HepG2 (cell line): Measurements from ENCODE around the gene SRSF3. TPM values are rescaled to one million over a fixed set of nuclear protein-coding genes. Genes with fewer than 3 reads are reported as not detected.

Source experiments
- ARNTL ChIP-seq: sonication (generic); formaldehyde crosslinking; IDR thresholded peaks from 2 replicates; pipeline ENCODE4 v1.4.0; 2020; ENCODE audit warnings: mild to moderate bottlenecking, missing genetic modification reagents
- DMAP1 ChIP-seq: IDR thresholded peaks from 2 replicates; pipeline ENCODE4 v1.6.1; 2016
- ELF1 ChIP-seq: sonication (generic); formaldehyde crosslinking; IDR thresholded peaks from 2 replicates; pipeline ENCODE4 v1.4.0; 2020; ENCODE audit warnings: missing genetic modification reagents
- KLF6 ChIP-seq: IDR thresholded peaks from 2 replicates; pipeline ENCODE4 v1.8.0; 2016; ENCODE audit warnings: missing biosample characterization, missing genetic modification reagents
- TARDBP ChIP-seq: sonication (generic); formaldehyde crosslinking; IDR thresholded peaks from 2 replicates; pipeline ENCODE4 v1.8.0; 2022; ENCODE audit warnings: mild to moderate bottlenecking, missing genetic modification reagents
- ZFP82 ChIP-seq: sonication (generic); formaldehyde crosslinking; IDR thresholded peaks from 2 replicates; pipeline ENCODE4 v1.5.1; 2020; ENCODE audit warnings: mild to moderate bottlenecking, missing genetic modification reagents, borderline replicate concordance
- ZMAT3 ChIP-seq: sonication (generic); formaldehyde crosslinking; conservative IDR thresholded peaks from 2 replicates; pipeline ENCODE4 v1.7.0; 2021; ENCODE audit warnings: missing genetic modification reagents
- ZMYM4 ChIP-seq: sonication (generic); formaldehyde crosslinking; IDR thresholded peaks from 2 replicates; pipeline ENCODE4 v1.8.1; 2023; ENCODE audit warnings: mild to moderate bottlenecking, missing genetic modification reagents
- ZNF180 ChIP-seq: sonication (generic); formaldehyde crosslinking; IDR thresholded peaks from 2 replicates; pipeline ENCODE4 v1.4.0; 2020; ENCODE audit warnings: low read depth, missing genetic modification reagents, borderline replicate concordance
- ZSCAN29 ChIP-seq: sonication (generic); formaldehyde crosslinking; conservative IDR thresholded peaks from 2 replicates; pipeline ENCODE4 v1.4.0; 2020; ENCODE audit warnings: mild to moderate bottlenecking, missing genetic modification reagents
- polyA plus RNA-seq, 8 experiments: library from polyadenylated mRNA; depleted of rRNA in 3 of 8; stranded (reverse) in 7 of 8; unstranded in 1 of 8; fragments of >200 nt; fragmentation: Illumina TruSeq in 4 of 8; extraction: Trizol in 4 of 8; gene quantifications; 2 replicates each; pipeline versions ENCODE4 v1.2.1 to v1.2.3, GENCODE V29; 2011 to 2016; ENCODE audit warnings: low read depth in 4 of 8, missing spikeins in 1 of 8, mixed read lengths in 1 of 8; ENCODE audit not compliant: insufficient read depth in 1 of 8
- total RNA-seq, 5 experiments: library from RNA; depleted of rRNA; stranded (reverse); fragments of >200 nt; fragmentation: Illumina TruSeq; extraction: Trizol; gene quantifications; 2 replicates each; pipeline ENCODE4 v1.2.3, GENCODE V29; 2016; ENCODE audit warnings: low read depth in 1 of 5
- TF ChIP-seq, protein P1 (sequence below): sonication (generic); formaldehyde crosslinking; IDR thresholded peaks from 2 replicates; pipeline ENCODE4 v1.9.0; 2021; ENCODE audit warnings: mild to moderate bottlenecking, missing genetic modification reagents
- TF ChIP-seq, protein P2 (sequence below): sonication (generic); formaldehyde crosslinking; IDR thresholded peaks from 2 replicates; pipeline ENCODE4 v1.4.0; 2020; ENCODE audit warnings: missing genetic modification reagents, borderline replicate concordance
- TF ChIP-seq, protein P3 (sequence below): sonication (generic); formaldehyde crosslinking; IDR thresholded peaks from 2 replicates; pipeline ENCODE4 v1.5.0; 2020; ENCODE audit warnings: mild to moderate bottlenecking, missing genetic modification reagents, borderline replicate concordance
- TF ChIP-seq, protein P4 (sequence below): sonication (generic); formaldehyde crosslinking; IDR thresholded peaks from 2 replicates; pipeline ENCODE4 v1.4.0; 2020; ENCODE audit warnings: missing genetic modification reagents

Gene SRSF3
- total and polyA plus RNA-seq, 2 of the 13 experiments (the other 11 are each of a cell fraction or from before 2014, with no cell fraction given) = 206 to 684 TPM

DNA sequence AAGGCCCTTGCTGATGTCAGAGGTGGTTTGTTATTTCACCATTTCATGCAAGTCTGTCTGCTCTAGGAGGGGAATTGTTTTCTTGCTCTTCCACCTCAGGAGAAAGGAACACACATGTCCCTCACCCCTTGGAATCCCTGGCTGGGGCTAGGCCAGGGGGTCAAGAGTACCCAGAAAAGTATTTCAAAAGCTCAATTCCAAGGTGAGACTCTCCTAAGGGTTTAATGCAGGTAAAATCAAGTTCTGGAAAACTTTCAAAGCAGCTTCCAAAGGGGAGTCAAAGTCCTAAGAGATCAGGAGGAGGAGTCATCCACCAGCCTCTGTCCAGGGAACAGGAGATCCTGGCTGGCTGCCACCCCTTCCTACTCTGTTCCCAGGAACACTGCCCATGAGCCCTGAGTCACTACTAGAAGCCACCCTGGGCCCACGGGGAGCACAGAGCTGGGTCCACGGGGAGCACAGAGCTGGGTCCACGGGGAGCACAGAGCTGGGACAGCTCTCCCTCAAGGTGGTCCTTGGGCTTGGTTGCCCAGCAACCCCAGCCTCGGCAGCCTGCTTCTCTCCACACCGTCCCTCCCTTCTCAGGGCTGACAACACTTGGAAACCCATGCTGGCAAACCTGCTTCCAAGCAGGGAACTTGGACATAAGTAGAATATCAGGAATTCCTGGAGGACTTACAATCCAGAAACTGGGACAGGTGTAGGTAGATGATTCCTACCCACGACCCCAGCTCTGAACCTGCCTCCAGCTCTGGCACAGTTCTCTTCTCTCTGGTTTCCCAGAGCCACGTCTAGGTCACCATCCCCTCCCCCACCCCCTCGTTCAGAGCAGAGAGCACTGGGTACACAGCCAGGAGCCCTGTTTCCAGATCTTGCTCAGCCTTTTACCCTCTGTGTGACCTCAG lies 49.0 kb downstream of the SRSF3 start (continued):
- TF ChIP-seq, protein P1, sequence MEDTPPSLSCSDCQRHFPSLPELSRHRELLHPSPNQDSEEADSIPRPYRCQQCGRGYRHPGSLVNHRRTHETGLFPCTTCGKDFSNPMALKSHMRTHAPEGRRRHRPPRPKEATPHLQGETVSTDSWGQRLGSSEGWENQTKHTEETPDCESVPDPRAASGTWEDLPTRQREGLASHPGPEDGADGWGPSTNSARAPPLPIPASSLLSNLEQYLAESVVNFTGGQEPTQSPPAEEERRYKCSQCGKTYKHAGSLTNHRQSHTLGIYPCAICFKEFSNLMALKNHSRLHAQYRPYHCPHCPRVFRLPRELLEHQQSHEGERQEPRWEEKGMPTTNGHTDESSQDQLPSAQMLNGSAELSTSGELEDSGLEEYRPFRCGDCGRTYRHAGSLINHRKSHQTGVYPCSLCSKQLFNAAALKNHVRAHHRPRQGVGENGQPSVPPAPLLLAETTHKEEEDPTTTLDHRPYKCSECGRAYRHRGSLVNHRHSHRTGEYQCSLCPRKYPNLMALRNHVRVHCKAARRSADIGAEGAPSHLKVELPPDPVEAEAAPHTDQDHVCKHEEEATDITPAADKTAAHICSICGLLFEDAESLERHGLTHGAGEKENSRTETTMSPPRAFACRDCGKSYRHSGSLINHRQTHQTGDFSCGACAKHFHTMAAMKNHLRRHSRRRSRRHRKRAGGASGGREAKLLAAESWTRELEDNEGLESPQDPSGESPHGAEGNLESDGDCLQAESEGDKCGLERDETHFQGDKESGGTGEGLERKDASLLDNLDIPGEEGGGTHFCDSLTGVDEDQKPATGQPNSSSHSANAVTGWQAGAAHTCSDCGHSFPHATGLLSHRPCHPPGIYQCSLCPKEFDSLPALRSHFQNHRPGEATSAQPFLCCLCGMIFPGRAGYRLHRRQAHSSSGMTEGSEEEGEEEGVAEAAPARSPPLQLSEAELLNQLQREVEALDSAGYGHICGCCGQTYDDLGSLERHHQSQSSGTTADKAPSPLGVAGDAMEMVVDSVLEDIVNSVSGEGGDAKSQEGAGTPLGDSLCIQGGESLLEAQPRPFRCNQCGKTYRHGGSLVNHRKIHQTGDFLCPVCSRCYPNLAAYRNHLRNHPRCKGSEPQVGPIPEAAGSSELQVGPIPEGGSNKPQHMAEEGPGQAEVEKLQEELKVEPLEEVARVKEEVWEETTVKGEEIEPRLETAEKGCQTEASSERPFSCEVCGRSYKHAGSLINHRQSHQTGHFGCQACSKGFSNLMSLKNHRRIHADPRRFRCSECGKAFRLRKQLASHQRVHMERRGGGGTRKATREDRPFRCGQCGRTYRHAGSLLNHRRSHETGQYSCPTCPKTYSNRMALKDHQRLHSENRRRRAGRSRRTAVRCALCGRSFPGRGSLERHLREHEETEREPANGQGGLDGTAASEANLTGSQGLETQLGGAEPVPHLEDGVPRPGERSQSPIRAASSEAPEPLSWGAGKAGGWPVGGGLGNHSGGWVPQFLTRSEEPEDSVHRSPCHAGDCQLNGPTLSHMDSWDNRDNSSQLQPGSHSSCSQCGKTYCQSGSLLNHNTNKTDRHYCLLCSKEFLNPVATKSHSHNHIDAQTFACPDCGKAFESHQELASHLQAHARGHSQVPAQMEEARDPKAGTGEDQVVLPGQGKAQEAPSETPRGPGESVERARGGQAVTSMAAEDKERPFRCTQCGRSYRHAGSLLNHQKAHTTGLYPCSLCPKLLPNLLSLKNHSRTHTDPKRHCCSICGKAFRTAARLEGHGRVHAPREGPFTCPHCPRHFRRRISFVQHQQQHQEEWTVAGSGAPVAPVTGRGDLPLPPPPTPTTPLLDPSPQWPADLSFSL (CRISPR knock-in tag) = peak; percentile 32; the same call in 1 of the 2 replicates
- TF ChIP-seq DMAP1 = peak; percentile 34; the same call in 1 of the 2 replicates
- peak; percentile 46; the same call in 1 of the 2 replicates for TF ChIP-seq KLF6
- no peak for TF ChIP-seq ZFP82 (CRISPR knock-in tag)
- TF ChIP-seq ELF1 = peak; percentile 57
- no peak for TF ChIP-seq ZNF180 (CRISPR knock-in tag)
- TF ChIP-seq, protein P2, sequence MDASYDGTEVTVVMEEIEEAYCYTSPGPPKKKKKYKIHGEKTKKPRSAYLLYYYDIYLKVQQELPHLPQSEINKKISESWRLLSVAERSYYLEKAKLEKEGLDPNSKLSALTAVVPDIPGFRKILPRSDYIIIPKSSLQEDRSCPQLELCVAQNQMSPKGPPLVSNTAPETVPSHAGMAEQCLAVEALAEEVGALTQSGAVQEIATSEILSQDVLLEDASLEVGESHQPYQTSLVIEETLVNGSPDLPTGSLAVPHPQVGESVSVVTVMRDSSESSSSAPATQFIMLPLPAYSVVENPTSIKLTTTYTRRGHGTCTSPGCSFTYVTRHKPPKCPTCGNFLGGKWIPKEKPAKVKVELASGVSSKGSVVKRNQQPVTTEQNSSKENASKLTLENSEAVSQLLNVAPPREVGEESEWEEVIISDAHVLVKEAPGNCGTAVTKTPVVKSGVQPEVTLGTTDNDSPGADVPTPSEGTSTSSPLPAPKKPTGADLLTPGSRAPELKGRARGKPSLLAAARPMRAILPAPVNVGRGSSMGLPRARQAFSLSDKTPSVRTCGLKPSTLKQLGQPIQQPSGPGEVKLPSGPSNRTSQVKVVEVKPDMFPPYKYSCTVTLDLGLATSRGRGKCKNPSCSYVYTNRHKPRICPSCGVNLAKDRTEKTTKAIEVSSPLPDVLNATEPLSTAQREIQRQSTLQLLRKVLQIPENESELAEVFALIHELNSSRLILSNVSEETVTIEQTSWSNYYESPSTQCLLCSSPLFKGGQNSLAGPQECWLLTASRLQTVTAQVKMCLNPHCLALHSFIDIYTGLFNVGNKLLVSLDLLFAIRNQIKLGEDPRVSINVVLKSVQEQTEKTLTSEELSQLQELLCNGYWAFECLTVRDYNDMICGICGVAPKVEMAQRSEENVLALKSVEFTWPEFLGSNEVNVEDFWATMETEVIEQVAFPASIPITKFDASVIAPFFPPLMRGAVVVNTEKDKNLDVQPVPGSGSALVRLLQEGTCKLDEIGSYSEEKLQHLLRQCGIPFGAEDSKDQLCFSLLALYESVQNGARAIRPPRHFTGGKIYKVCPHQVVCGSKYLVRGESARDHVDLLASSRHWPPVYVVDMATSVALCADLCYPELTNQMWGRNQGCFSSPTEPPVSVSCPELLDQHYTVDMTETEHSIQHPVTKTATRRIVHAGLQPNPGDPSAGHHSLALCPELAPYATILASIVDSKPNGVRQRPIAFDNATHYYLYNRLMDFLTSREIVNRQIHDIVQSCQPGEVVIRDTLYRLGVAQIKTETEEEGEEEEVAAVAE (CRISPR knock-in tag) = no peak
- TF ChIP-seq ARNTL (CRISPR knock-in tag) = no peak; the same call in 1 of the 2 replicates
- TF ChIP-seq, protein P3, sequence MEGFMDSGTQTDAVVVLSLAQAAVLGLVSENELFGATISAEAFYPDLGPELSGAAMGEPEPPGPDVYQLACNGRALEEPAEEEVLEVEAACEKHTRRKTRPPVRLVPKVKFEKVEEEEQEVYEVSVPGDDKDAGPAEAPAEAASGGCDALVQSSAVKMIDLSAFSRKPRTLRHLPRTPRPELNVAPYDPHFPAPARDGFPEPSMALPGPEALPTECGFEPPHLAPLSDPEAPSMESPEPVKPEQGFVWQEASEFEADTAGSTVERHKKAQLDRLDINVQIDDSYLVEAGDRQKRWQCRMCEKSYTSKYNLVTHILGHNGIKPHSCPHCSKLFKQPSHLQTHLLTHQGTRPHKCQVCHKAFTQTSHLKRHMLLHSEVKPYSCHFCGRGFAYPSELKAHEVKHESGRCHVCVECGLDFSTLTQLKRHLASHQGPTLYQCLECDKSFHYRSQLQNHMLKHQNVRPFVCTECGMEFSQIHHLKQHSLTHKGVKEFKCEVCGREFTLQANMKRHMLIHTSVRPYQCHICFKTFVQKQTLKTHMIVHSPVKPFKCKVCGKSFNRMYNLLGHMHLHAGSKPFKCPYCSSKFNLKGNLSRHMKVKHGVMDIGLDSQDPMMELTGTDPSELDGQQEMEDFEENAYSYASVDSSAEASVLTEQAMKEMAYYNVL (CRISPR knock-in tag) = 0 out of 2 replicates have a peak, but pooled peaks have one; percentile 19
- TF ChIP-seq ZMAT3 = 0 out of 2 replicates have a peak, but pooled peaks have one; percentile 51
- TF ChIP-seq ZSCAN29 (CRISPR knock-in tag) = peak; percentile 77; the same call in 1 of the 2 replicates
- peak; percentile 45; the same call in 1 of the 2 replicates for TF ChIP-seq TARDBP (CRISPR knock-in tag)
- TF ChIP-seq ZMYM4 (CRISPR knock-in tag) = peak; percentile 10
- TF ChIP-seq, protein P4, sequence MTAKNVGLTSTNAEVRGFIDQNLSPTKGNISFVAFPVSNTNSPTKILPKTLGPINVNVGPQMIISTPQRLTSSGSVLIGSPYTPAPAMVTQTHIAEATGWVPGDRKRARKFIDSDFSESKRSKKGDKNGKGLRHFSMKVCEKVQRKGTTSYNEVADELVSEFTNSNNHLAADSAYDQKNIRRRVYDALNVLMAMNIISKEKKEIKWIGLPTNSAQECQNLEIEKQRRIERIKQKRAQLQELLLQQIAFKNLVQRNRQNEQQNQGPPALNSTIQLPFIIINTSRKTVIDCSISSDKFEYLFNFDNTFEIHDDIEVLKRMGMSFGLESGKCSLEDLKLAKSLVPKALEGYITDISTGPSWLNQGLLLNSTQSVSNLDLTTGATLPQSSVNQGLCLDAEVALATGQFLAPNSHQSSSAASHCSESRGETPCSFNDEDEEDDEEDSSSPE (CRISPR knock-in tag) = no peak
